ENCODE measurements around the gene ATXN2.
"Not testable (repeated sequence)": the region's sequence is repeated elsewhere in the genome, so short reads cannot be mapped to it uniquely, and the experiment has no call there.

ATXN2 gene

DNA sequence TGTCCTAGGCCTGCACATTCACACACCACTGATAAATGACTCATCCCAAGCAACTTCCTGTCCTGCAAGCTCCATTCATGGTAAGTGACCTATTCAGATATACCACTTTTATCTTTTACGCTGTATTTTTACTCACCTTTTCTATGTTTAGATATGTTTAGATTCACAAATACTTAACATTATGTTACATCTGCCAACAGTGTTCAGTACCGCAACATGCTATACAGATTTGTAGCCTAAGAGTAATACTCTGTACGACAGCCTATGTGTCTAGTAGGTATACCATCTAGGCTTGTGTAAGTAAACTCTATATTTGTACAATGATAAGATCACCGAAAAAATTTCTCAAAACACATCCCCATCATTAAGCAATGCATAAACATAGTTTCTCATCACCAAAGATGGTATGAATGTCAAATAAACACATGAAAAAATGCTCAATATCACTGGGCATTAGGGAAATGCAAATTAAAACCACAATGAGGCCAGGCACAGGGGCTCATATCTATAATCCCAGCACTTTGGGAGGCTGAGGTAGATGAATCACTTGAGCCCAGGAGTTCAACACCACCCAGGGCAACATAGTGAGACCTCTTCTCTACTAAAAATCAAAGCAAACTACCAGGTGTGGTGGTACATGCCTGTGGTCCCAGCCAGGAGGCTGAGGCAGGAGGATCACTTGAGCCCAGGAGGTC, 20.7 kb downstream of the ATXN2 start:
- H3K27ac ChIP-seq (ENCODE audit: insufficient read depth, low read depth, low read length, poor library complexity, severe bottlenecking): no peak overlapping the region
- H3K27me3 ChIP-seq (ENCODE audit: control insufficient read depth, insufficient read depth, low read length, poor library complexity, severe bottlenecking): no peaks in the 10 kb centered on the region
- no peaks in the 10 kb centered on the region for H3K4me1 ChIP-seq (ENCODE audit: control insufficient read depth, insufficient read depth, low read length)
- H3K36me3 ChIP-seq (ENCODE audit: control insufficient read depth, insufficient read depth, low read length): no peaks in the 10 kb centered on the region
- no peak overlapping the region for H3K4me3 ChIP-seq (ENCODE audit: insufficient read depth, low read depth, low read length)
- H3K9me3 ChIP-seq (ENCODE audit: control insufficient read depth, low read length): no peaks in the 10 kb centered on the region
- WGBS, 2 experiments: 96 to 100% methylated on average over 2 to 4 of the region's 4 CpGs

DNA sequence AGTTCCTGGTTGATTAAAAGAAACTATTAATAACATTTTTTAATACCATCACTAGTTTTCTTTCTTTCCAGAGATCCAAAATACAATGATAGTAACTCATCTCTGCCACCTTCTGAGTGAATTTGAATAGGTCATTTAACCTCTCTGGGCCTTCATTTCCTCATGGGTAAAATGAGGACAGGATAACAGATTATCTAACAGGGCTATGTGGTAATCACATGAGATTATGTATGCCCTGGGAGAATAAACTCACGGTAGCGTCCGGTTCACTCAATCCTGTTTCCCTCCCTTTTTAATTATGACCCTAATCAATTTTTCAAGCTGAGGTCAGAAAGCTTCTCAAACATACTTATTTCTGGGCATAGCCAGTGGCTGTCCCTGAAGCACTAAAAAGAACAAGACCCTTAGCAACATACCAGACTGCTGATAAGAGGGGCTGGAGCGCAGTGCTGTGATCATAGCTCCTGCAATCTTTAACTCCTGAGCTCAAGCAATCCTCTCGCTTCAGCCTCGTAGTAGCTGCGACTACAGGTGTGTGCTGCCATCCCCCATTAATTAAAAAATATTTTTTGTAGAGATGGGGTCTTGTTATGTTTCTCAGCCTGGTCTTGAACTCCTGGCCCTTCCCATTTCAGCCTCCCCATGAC, 24.2 kb downstream of the ATXN2 start:
- Histone ChIP-seq H3K4me3 (ENCODE audit: insufficient read depth, low read depth, low read length) (no peak overlapping the region), H3K36me3 (ENCODE audit: control insufficient read depth, insufficient read depth, low read length) (no peaks in the 10 kb centered on the region), H3K9me3 (ENCODE audit: control insufficient read depth, low read length) (no peaks in the 10 kb centered on the region), H3K4me1 (ENCODE audit: control insufficient read depth, insufficient read depth, low read length) (no peaks in the 10 kb centered on the region), H3K27me3 (ENCODE audit: control insufficient read depth, insufficient read depth, low read length, poor library complexity, severe bottlenecking) (no peaks in the 10 kb centered on the region), H3K27ac (ENCODE audit: insufficient read depth, low read depth, low read length, poor library complexity, severe bottlenecking) (no peak overlapping the region)
- WGBS, 2 experiments: 91 to 95% methylated on average over 7 of the region's 7 CpGs

DNA sequence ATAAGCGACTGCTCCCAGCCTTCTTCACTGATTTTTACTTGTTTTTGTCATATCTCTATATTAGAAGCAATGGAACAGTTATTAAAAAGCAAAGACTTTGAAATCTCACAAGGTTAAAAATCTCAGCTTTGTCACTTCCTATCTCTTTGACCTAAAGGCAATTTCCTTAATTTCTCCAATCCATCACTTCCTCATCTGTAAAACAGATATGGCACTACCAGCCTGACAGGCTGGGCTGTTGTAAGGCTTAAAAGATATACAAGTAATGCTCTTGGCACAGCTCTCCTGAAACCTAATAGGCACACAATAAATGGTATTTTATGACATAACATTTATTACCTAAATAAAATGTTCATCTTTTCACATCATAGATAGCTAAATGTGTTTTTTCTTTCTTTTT, 25.6 kb downstream of the ATXN2 start:
- Histone ChIP-seq H3K27me3 (ENCODE audit: control insufficient read depth, insufficient read depth, low read length, poor library complexity, severe bottlenecking) (no peaks in the 10 kb centered on the region), H3K4me3 (ENCODE audit: insufficient read depth, low read depth, low read length) (no peak overlapping the region), H3K9me3 (ENCODE audit: control insufficient read depth, low read length) (no peaks in the 10 kb centered on the region), H3K27ac (ENCODE audit: insufficient read depth, low read depth, low read length, poor library complexity, severe bottlenecking) (no peak overlapping the region), H3K4me1 (ENCODE audit: control insufficient read depth, insufficient read depth, low read length) (no peaks in the 10 kb centered on the region), H3K36me3 (ENCODE audit: control insufficient read depth, insufficient read depth, low read length) (no peaks in the 10 kb centered on the region)
- WGBS, 2 experiments: 89 to 93% methylated on average over 1 of the region's 1 CpG

DNA sequence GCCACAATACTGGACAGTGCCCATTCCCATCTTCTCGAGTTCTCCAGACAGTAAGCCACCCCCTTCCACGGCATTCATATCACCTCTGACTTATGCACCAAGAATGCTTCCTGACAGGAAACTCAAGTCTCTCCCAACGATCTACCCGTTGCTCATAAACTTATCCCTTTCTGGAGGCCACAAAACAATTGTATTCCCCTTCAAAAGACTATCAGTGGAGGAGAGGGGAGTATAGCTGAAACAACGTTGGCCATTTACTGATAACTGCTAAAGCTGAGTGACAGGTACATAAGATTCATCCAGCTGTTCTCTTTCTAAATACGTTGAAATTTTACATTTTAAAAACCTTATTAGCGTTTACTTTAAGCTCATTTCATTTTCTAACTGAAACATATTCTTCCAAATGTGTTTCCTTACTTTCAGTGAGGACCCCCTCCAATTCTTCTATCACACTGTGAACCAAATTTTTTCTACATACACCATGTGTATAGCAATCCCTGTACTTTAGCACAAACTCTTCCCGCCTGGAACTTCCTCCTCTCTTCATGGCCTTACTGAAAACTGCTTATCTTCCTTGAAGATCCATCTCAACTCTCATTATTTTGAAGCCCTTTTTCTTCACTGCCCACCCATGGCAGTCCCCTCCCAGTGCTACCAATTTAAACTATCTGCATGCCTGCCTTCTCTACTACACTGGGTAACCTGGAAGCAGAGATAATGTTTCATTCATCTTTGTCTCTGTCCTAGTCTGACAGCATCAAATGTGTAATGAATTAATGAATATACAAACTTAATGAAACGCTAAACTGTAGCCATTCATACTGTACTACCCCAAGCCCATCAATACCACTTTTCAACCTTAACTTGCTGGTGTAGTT, 28.8 kb downstream of the ATXN2 start:
- 89 to 96% methylated on average over 9 of the region's 9 CpGs for WGBS, 2 experiments
- H3K27ac ChIP-seq (ENCODE audit: insufficient read depth, low read depth, low read length, poor library complexity, severe bottlenecking): no peak overlapping the region
- H3K27me3 ChIP-seq (ENCODE audit: control insufficient read depth, insufficient read depth, low read length, poor library complexity, severe bottlenecking): no peaks in the 10 kb centered on the region
- H3K4me3 ChIP-seq (ENCODE audit: insufficient read depth, low read depth, low read length): no peak overlapping the region
- no peaks in the 10 kb centered on the region for H3K36me3 ChIP-seq (ENCODE audit: control insufficient read depth, insufficient read depth, low read length)
- H3K9me3 ChIP-seq (ENCODE audit: control insufficient read depth, low read length): no peaks in the 10 kb centered on the region
- no peaks in the 10 kb centered on the region for H3K4me1 ChIP-seq (ENCODE audit: control insufficient read depth, insufficient read depth, low read length)

DNA sequence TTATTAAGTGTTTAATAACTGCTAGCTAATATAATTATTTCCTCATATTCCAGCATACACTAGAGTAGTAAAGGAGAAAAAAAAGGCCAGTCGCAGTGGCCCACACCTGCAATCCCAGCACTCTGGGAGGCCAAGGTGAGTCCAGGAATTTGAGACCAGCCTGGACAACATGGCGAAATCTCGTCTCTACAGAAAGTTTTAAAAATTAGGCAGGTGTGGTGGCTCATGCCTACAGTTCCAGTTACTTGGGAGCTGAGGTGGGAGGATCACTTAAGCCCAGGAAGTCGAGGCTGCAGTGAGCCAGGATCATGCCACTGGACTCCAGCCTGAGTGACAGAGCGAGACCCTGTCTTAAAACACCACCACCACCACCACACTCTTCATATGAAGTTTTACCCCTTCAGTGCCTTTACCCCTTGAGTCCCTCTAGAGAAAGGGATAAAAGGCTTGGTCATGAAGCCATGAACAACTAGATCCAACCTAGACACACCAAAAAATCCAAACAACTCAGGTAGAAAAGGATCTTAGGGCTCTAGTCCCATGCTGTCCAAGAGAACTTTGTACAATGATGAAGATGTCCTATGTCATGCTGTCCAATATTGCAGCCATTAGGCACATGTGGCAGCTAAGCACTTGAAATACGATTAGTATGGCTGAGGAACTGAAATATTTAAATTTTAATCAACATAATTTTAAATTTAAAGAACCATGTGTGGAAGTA, 29.6 kb downstream of the ATXN2 start:
- H3K4me1 ChIP-seq (ENCODE audit: control insufficient read depth, insufficient read depth, low read length): no peaks in the 10 kb centered on the region
- H3K27me3 ChIP-seq (ENCODE audit: control insufficient read depth, insufficient read depth, low read length, poor library complexity, severe bottlenecking): no peaks in the 10 kb centered on the region
- WGBS, 2 experiments: 90 to 92% methylated on average over 5 to 6 of the region's 6 CpGs
- no peak overlapping the region for H3K27ac ChIP-seq (ENCODE audit: insufficient read depth, low read depth, low read length, poor library complexity, severe bottlenecking)
- no peak overlapping the region for H3K4me3 ChIP-seq (ENCODE audit: insufficient read depth, low read depth, low read length)
- H3K36me3 ChIP-seq (ENCODE audit: control insufficient read depth, insufficient read depth, low read length): no peaks in the 10 kb centered on the region
- no peaks in the 10 kb centered on the region for H3K9me3 ChIP-seq (ENCODE audit: control insufficient read depth, low read length)

DNA sequence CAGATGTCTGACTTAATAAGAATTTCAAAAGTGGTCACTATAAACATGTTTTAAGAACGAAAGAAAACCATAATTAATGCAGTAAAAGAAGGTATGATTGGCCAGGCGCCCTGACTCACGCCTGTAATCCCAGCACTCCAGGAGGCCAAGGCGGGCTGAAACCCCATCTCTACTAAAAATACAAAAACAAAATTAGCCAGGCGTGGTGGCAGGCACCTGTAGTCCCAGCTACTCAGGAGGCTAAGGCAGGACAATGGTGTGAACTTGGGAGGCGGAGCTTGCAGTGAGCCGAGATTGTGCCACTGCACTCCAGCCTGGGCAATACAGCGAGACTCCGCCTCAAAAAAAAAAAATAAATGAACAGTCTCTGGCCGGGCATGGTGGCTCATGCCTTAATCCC, 38.3 kb downstream of the ATXN2 start:
- H3K27me3 ChIP-seq (ENCODE audit: control insufficient read depth, insufficient read depth, low read length, poor library complexity, severe bottlenecking); H3K36me3 ChIP-seq (ENCODE audit: control insufficient read depth, insufficient read depth, low read length); H3K27ac ChIP-seq (ENCODE audit: insufficient read depth, low read depth, low read length, poor library complexity, severe bottlenecking); H3K4me1 ChIP-seq (ENCODE audit: control insufficient read depth, insufficient read depth, low read length); H3K4me3 ChIP-seq (ENCODE audit: insufficient read depth, low read depth, low read length); H3K9me3 ChIP-seq (ENCODE audit: control insufficient read depth, low read length): not testable (repeated sequence)
- WGBS, 2 experiments: 93 to 97% methylated on average over 10 of the region's 10 CpGs

DNA sequence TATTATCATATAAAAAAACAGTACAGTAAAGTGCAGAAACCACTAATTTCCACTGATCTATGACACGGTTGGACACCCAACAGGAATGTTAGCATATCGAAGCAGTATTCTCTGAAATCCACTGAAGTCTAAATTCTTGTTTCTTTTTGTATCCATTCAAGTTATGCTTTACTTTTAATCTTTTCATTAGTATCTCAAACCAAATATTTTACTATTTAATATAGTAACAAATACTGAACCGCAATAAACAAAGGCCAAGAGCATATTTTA, 41.1 kb downstream of the ATXN2 start:
- H3K9me3 ChIP-seq (ENCODE audit: control insufficient read depth, low read length): no peaks in the 10 kb centered on the region
- no peak overlapping the region for H3K4me3 ChIP-seq (ENCODE audit: insufficient read depth, low read depth, low read length)
- no peaks in the 10 kb centered on the region for H3K4me1 ChIP-seq (ENCODE audit: control insufficient read depth, insufficient read depth, low read length)
- H3K27ac ChIP-seq (ENCODE audit: insufficient read depth, low read depth, low read length, poor library complexity, severe bottlenecking): no peak overlapping the region
- no peaks in the 10 kb centered on the region for H3K27me3 ChIP-seq (ENCODE audit: control insufficient read depth, insufficient read depth, low read length, poor library complexity, severe bottlenecking)
- H3K36me3 ChIP-seq (ENCODE audit: control insufficient read depth, insufficient read depth, low read length): no peaks in the 10 kb centered on the region
- 88 to 95% methylated on average over 2 of the region's 3 CpGs for WGBS, 2 experiments

DNA sequence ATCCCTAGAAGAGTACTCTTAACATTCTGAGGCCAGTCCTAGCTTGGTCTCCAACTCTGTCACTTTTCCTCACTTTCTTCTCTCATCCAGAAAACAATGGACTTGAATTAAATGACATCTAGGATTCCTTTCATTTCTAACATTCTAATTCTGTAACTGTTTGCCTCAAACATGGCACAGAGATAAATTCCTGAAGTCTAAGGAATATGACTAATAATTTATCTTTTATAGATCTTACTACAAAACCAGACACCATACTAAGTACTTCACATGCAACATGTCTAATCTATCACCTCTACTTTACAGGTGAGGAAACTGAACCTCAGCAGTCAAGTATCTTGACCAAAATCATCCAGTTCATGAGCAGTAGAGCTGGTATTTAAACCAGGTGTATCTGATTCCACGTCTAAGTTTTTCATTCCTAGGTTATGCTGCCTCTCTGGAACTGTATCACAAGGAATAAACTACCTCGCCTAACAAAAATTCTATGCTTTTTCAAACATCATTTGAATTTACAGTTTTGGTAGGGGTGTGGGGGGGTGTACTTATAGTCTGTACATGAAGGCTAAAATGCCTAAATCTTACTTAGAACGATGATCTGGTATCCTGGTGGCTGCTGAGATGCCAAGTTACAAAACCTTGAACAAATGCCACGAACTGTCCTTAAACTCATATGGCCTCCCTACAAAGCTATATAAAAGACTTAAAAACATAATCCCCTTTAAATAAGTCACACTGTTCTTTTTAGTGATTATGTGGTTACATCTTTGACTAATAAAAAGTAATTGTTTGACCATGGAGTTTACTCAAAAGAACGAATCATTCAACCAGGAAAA, 41.6 kb downstream of the ATXN2 start:
- no peak overlapping the region for H3K27ac ChIP-seq (ENCODE audit: insufficient read depth, low read depth, low read length, poor library complexity, severe bottlenecking)

DNA sequence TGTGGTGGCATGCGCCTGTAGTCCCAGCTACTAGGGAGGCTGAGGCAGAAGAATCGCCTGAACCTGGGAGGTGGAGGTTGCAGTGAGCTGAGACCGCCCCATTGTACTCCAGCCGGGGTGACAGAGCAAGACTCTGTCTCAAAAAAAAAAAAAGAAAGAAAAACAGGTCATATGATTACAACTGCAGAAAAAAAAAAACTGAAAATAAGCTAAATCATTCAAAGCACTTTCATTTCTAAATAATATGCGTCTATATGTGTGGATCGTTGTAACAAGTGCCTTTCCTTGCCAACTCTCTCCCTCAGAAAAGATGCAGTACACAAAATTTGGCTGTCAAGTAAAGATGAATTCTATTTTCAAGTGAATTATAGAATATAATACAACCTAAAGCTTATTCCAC, 42.4 kb downstream of the ATXN2 start:
- Histone ChIP-seq H3K9me3 (ENCODE audit: control insufficient read depth, low read length) (no peaks in the 10 kb centered on the region), H3K4me3 (ENCODE audit: insufficient read depth, low read depth, low read length) (no peak overlapping the region)
- WGBS, 2 experiments: 93 to 96% methylated on average over 4 to 6 of the region's 6 CpGs

More for the DNA sequence above, 41.6 kb downstream of the ATXN2 start:
- WGBS, 2 experiments: 88 to 89% methylated on average over 4 to 5 of the region's 5 CpGs
- H3K4me1 ChIP-seq (ENCODE audit: control insufficient read depth, insufficient read depth, low read length): no peaks in the 10 kb centered on the region
- no peaks in the 10 kb centered on the region for H3K27me3 ChIP-seq (ENCODE audit: control insufficient read depth, insufficient read depth, low read length, poor library complexity, severe bottlenecking)
- H3K4me3 ChIP-seq (ENCODE audit: insufficient read depth, low read depth, low read length): no peak overlapping the region
- H3K9me3 ChIP-seq (ENCODE audit: control insufficient read depth, low read length): no peaks in the 10 kb centered on the region
- H3K36me3 ChIP-seq (ENCODE audit: control insufficient read depth, insufficient read depth, low read length): no peaks in the 10 kb centered on the region

More for the DNA sequence above, 42.4 kb downstream of the ATXN2 start:
- Histone ChIP-seq H3K27ac (ENCODE audit: insufficient read depth, low read depth, low read length, poor library complexity, severe bottlenecking) (no peak overlapping the region), H3K27me3 (ENCODE audit: control insufficient read depth, insufficient read depth, low read length, poor library complexity, severe bottlenecking) (no peaks in the 10 kb centered on the region), H3K4me1 (ENCODE audit: control insufficient read depth, insufficient read depth, low read length) (no peaks in the 10 kb centered on the region), H3K36me3 (ENCODE audit: control insufficient read depth, insufficient read depth, low read length) (no peaks in the 10 kb centered on the region)

All from ectodermal cell (in vitro differentiated cells).